ENCODE measurements around the gene POU3F3.

POU3F3 gene

DNA sequence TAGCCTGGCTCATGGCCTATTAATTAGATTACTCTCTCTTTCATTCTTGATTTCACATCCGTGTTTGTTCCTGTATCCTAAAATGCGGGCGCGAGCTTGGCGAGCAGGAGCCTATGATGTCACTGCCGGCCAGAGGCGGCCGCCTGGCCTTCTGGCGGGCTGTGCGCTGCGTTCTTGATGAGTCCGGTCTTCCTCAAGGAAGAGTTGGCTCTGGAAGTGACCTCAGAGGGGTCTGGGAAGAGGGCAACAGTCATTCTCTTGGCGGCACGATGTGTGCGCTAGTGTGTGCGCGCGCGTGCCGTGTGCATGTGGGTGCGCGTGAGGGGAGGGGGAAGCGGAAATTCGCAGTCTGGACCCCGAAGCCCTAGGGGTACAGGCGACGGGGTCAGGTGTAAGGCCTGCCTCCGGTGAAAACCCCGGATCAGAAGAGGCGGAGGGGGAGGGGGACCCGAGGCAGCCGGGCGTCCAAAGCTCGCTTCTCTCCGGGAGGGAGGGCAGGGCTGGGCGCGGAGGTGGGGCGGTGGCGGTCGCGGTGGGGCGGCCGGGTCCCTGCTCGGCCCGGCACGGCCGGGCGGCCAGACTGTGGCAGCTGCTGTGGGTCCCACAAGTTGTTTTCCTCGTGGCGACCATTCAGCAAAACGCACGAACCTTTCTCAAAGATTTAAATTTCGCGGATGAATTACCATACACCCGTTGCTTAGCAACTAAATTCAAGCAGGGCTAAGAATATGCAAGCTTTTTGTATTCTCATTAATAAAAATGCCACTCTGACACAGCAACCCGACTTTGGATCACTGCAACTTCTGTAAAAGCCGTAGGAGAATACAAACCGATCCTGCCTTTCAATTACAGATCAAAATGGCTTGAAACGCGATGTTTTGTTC lies 8.4 kb downstream of the POU3F3 start:
- no peak for DNase-seq

DNA sequence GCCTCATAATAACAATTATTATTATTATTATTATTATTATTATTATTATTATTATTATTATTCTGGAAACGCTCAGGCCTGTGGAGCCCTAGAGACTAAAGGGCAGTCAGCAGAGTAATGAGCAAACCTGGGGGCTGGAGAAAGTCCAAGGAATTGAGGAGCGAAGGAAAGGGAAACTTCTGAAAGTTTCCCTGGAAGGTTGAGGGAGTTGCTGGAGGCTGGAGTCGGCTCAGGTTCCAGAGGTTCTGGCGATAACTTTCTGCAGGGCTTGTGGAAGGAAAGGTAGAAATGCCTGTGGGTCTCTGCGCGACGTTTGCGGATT lies 9.2 kb downstream of the POU3F3 start:
- no peak for DNase-seq

DNA sequence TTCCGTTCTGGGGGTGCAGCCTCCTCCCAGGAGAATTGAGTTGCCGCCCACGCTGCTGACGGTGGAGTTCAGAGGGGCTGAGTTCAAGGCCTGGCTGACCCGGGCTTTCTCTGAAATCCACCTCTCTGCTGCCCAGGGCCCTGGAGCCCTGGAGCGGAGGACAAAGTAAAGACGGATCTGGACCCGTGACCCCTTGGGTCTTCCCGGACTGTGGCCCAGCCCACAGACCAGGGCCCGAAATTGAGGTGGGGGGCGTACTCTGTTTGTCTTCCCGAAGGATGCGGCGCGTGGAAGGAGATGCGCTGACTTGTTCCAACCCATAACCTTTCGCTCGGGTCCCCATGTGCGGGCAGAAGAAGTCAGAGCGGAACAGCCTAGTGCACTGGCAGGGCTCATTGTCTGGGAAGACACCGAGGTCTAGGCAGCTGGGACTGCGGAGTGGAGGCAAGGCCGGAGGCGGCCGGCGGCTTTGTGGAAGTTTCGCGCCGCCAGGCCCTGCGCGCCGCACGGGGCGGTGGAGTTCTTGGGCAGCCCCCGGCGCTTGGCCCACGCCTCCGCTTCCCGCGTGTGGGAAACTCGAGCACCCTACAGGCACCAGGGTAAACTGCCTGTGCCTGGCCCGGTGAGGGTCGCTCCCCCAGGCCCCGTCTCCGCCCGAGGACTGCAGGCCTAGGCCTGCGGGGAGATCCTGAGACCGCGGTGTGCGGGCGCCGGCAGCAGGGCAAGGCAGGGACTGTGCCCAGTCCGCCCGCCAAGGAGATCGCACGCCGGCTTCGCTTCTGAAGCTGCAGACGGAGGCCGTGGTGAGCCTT lies 9.8 kb downstream of the POU3F3 start:
- no peak for DNase-seq

DNA sequence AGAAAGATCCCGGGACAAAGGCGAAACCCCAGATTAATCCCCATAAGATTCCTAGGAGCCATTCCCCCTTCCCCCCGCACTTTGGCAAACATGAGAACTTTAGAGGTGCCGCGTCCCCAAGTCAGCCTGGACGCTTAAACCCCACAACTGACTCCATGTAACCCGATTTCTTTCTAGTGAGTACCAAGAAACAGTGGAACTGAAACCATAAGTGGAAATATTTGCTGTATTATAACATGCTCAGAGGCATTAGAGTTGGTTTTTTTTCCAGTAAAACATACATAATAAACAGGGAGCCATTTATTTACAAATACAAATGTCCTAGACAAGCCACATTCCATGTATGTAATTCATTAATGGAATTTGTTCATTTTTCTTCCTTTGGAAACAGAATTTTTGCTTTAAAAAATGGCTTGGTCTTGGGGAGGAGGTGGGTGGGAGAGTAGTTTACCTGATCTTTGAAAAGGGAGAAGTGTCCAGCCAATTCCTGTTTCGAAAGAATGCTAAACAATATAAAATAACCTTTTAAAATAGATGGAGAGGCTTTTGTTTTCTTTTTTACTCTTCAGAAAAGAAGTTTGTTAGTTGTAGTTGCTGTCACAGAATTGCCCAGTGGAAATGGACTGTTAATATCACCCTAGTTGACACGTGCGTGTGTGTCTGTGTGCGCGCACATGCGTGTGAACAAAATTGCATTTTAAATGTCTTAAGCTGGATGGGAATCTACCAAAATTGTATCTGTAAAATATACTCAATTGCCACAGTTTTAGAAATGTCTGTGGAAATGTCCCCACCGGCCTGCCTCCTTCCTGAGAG lies 10.6 kb downstream of the POU3F3 start:
- DNase-seq: no peak

DNA sequence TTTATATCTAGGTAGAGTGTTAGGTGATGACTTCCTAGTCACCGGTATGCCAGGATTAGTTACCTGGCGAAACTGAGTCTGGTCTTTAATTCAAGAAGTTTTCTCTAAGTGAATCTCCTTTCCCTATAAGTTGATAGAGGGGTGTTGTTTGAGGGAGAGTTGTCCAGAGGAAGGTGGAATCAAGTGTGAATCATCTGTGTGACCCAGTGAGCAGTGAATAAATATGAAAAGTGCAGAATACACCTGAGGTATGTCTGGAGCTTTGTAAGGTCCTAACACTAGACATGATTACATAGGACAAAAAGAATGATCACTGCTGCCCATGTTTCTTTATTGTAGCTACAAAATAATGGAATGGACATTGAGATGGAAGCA lies 11.2 kb downstream of the POU3F3 start:
- no peak for DNase-seq

DNA sequence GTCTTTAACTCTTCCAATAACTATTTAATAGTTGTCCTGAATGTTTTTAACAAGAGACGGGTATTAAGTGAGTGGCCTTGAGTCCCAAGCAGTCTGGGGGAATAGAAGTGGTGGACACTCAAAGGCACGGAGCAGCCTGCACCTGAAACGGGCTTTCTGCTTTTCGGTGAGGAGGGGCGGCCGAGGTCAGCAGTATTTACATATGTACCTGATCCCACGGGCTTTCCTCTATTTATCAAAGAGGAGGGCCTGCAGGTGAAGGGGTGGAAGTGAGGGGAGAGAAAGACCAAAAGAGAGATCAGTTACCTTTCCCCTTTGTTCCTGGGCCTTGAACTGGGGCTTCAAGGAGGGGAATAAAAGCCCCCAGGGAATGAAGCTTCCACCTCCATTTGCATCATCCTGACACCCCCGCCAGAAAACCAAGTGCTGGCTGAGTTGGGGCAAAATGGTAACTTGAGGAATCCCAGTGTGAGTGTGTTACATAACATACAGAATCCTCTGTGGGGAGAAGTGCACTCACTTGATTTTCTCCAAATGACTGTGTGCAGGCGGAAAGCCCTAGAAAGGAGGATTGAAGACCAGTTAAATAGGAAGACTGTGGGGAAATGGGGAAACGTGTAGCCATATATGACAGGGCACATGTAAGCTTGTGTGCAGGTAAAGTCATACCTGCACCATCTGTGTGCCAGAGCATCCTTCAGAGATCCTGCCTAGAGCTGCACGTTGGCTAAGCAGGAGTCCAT lies 12.4 kb downstream of the POU3F3 start:
- DNase-seq: no peak

DNA sequence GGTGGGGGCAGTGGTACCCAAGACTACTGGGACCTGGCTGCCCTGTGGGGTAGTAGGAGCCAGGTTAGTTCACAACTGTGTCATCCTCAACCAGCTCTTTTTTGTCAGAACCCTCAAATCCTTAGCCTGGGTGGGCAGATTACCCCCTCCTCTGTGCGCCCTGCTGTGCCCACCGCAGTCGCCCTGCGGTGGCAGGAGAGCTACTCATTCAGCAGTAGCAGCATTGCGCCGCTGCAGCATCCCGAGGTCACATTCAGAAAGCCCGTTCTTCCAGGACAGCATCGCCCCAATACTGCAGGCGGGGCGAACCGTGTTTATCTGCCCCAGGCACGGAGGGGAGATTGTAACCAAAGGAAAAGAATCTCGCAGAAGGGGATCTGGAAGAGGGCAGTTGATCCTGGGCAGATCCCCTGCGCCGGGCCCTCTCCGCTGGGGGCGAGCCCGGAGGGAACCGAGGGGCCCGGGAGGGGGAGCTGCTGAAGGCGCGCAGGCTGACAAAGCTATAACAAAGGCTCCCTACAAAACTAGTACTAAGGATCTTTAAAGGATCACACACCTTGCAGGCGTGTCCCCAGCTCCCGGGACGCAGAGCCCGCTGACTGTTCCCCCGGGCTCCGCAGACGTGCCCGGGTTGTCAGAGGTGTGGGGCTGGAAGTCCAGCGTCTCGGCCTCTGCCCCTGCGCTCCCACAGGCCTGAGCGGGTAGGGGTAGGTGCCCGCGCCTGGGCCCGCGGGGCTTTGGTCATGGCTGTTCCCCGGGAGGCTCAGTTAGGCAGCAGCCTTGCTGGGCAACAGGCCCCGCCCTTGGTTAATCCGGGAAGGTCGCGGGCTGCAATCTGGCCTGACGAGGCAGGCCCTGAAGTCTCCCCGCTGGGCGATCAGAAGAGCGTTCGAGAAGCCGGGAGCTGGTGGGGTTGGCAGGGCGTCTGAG lies 13.2 kb downstream of the POU3F3 start:
- DNase-seq: no peak

DNA sequence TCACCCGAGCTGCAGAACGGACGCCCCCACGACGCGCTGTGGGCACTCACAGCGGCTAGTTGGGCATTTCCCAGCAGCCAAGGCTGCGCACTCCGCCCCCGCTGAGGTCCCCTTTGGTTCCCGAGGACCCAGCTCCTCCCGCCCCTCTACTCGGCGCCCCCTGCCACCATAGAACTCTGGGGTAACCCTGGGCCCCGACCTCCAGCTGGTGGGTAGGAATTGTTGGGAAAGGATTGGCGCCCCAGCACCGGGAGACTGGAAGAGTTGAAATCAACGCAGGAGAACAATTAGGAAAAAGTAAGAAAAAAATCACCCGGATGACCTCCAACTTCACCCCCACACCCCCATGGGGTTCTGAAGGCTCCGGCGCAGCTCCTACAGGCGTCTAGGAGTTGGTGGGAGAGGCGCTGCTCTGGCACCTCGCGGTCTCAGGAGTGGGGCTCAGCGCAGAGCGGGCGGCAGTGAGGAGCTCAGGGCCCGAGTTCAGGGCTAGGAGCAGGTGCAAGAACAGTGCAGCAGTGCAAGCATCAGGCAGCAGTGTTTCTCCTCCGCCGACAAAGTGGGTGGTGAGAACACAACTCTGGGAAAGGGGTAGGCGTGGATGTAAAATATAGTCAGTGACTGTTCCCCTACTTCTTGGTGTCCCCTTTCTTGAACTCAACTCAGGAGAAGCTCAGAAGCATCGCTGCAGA lies 14.0 kb downstream of the POU3F3 start:
- no peak for DNase-seq

DNA sequence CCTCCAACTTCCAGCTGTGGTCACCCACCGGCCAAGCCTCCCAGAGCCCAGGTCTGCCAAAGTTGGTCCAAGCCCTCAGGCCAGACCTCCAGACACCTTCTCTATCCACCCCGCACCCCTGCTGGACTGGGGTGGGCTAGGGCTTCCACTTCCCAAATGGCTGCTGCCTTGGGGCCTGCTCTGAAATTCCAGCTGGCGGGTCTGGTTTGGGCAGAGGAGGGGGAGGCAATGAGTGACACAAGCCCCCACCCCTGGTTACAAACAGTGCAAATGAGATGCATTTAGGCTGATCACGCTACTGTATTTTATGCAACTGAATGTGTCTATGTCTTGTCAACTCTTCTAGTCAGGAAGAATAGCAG lies 14.6 kb downstream of the POU3F3 start:
- DNase-seq: no peak

DNA sequence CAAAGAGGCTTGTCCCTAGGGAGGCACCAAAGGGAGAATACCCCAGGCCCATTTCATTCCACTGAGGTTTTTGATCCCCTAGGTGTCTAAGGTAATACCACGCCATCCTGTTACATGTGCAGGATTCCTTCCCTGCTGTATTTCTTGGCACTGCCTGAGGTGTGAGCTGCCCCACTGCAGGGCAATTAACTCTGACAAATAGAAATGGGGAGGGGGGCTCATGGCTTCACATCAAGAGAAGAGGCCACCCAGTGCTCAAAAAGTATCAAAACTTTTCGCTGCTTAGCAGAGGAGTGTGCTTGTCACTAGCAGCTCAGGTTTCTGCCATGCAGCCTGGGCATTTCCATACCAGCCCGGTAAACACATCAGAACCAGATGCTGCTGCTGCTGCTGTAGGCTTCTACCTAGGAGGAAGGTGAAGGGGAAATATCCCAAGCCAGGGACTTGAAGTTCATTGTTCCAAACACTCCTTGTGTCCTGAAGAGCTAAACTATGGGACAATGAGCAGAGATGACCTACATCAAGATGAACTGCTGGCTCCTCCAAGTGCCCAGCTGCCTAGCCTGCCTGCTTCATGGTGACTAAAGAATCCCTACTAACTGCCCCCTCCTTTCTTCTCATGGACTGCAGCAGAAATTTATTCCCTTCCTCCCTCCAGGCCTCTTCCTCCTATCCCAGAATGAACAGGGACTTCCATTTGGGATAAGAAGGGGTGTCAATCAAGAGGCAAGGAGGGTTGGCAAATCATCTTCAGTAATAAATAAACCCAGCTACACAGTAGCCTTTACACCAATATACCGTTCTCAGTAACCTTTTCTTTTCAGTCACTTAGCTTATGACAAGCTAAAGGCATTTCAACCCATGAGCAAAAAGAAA lies 16.4 kb downstream of the POU3F3 start:
- DNase-seq: no peak

DNA sequence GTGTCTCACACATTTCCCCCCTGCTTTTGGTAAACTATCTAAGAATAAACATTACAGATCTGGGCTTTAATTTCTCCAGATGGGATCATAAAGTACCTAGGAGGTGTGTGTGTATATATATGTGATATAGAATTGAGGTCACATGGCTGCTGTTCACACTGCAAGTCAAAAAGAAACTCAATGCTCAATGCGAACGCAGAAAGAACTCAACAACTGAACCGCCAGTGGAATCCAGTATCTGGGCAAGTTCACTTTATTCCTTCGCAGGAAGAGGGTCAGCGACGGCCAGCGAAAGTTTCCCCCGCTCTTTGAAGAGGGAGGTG lies 17.7 kb downstream of the POU3F3 start:
- DNase-seq: no peak

DNA sequence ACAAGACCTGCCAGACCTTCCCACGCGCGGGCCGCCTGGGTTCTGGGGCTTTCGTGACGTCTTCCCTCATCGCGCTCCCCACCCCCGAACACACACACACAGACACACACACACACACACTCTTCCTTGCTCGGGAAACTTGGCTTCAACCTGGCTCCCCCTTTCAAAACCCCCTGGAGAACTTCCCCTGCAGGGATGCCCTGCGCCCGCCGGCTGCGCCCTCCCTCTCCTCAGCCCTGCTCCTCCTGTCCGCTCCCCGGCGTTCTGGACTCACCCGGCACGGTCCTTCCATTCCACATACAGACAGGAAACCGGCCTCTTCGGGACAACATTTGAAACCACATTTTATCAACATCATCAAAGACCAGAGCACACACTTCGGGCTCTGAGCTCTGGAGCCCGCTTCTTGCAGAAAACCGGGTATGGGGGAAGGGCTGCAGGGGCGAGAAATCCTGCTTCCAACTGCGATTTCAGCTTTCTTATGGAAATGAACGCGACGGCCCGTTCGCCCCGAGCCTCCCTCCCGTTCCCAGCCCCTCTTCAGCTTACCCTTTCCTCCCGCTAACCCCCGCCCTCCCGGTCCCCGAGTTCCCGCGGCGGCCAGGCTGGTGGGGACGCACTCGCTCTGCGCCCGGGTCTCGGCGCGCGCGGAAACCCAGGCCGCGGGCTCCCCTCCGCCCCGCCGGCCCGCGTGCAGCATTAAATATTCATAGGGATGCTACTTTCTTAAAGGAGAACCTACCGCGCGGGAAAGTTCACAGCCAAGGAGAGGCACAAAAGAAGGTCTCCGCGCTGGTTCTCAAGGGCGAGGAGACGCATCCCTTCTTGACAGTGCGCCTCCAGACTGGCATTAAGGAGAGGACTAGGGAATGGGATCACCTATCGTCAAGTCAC lies 18.3 kb downstream of the POU3F3 start:
- no peak for DNase-seq

DNA sequence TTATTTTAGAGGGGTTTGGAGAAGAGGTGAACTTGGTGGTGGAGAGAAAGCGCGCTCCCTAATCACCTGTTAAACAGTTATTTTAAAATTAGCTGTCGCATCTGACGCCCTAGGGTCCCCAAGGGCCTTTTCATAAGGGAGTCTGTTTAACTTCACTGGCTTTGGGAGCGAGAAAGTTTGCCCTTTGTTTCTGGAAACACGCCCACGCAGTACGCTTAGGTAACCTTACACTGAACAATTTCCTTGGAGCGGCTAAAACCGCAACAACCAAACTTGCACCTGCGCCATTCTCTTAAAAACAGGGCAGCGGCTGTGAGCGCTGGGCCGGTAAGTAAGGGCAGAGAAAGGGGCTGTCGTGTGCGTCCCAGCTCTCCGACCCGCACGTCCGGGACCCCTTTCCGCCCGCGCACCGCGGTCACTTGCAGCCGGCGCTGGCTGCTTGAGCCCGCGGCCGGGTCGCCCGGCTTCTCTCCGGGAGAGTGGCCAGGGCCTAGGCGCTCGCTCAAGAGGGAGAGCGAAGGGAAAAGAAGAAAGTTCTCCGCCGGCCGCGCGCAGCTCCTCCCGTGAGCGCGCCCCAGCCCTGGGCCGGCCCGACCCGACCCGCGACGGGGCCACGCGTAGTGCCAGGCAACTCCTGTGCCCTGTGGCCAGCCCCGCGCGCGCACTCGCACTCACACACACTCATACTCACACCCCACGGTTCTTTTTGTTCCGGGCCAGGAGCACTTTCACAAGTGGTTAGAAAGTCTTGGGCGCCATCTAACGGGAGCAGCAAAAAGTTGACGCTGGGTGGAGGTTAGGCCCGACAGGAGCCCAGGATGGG lies 19.2 kb downstream of the POU3F3 start:
- DNase-seq: no peak

DNA sequence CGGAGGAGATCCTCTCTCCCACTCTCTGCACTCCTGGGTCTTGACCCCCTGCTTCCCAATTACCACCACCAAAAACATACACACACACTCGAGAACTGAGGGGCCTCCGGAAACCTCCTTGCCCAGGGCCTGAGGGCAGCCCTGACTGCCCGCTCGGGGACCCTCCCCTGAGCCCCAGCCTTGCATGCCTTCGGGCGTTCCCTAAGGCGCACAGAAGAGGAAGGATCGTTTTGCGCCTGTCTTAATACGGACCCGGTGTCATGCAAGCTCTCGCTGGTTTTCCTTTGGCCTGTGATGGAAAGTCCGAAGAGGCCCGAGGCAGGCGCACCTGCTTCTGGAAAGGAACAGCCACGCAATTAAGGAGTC lies 19.8 kb downstream of the POU3F3 start:
- DNase-seq: no peak

DNA sequence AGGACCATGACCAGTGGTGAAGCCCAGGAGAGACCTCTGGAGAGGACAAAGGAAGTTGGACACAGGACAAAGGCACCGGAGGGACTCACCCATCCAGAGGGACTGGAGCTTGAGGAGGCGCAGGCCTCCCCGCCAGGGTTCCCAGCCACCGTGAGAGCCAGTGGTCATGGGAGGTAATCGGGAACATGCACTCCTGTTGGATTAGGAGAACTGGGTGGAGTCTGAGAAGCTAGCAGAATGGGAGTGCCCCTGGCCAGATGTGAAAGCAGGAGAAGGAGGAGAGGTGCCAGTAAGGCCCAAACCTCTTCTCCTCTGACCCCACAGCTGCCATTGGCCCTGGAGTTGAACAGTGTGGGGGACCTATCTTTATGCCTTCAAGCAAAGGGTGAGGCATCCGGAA lies 20.3 kb downstream of the POU3F3 start:
- no peak for DNase-seq

DNA sequence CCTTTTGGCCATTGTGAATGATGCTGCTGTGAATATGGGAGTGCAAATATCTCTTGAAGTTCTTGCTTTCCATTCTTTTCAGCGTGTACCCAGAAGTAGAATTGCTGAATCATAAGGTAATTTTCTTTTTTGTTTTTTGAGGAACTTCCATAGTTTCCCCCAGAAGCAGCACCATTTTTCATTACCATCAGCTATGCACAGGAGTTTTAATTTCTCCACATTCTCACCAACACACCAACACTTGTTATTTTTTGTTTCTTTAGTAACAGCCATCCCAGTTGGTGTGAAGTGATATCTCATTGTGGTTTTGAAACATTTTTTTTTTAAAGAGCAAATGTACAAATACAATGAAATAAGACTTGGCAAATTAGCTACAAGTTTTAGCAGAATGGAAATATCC lies 21.3 kb downstream of the POU3F3 start:
- no peak for DNase-seq

DNA sequence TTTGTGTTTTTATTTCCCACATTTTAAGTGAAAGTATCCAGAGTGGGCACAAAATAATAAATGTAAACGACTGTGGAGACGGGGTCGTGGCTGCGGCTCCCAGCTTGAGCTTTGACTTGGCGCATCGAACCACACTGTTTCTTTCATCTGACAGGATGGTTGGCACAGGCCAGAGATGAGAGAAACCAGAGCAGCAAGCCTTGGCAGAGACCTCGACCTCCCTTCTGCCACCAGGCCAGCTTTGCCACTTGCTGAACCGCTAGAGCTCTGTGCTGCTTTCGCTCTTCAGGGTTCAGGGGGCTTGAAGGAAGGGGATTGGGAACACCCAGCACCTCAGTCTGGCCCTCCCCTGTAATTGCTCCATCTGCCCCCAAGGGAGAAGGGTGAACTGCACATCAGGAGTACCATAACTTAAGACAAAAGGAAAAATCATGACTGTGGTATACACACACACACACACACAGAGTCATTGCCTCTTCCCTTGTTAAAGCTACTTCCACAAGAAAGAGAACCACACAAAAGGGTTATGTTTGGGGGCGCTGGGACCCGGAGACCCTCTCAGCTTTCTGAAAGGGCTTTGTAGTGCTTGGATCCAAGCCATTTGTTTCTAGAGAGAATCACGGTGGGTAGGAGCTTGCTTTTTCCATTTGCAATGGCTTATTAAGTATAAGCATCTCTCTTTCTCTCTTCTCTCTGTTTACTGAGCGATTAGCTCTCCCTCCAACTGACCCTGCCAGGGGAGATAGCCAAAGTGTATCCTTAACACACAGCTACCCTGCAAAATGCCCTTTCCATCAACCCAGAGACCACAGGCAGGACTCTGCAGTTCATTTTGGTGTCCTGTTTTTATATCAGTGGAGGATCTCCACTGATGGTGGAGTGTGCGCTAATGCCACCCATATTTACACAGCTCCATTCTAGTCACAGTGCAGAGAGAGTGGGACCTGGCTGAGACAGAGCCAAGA lies 23.0 kb downstream of the POU3F3 start:
- DNase-seq: no peak
